Prostate gland (tissue), 1 donor: ENCODE data around the gene SLC6A6.

Experiments used
- POLR2A ChIP-seq: fragments of 450-650 bp; IDR thresholded peaks from one replicate; pipeline ENCODE4 v1.6.1; 2016; ENCODE audit warnings: antibody characterized with exemption, mild to moderate bottlenecking
- POLR2AphosphoS5 ChIP-seq: sonication (generic); formaldehyde crosslinking; IDR thresholded peaks from one replicate; pipeline ENCODE4 v1.6.1; 2017; ENCODE audit warnings: antibody characterized with exemption

- TF ChIP-seq POLR2A (no peak), POLR2AphosphoS5 (no peak)
Measured at GRCh38 chr3:14514323-14514720, 111.9 kb downstream of the SLC6A6 start.
